GM21447 (cell line): ENCODE results near the gene PDGFRB.

Source experiments
- ATAC-seq: cut with Tn5 transposase; IDR thresholded peaks from one replicate; pipeline ENCODE4 v1.9.1; 2021; ENCODE audit not compliant: unreplicated experiment

The PDGFRB gene

GRCh38 chr5:150118561-150119229 lies 37.0 kb downstream of the PDGFRB start:
- no peak for ATAC-seq

- no peak for ATAC-seq
These were observed 37.6 kb downstream of the PDGFRB start for GRCh38 chr5:150117945-150118560.

GRCh38 chr5:150116667-150117400 lies 38.8 kb downstream of the PDGFRB start:
- ATAC-seq, result no peak

- no peak for ATAC-seq
These were observed 40.8 kb downstream of the PDGFRB start for GRCh38 chr5:150114773-150115408.

GRCh38 chr5:150114102-150114641 lies 41.5 kb downstream of the PDGFRB start:
- no peak for ATAC-seq

GRCh38 chr5:150113047-150113744 lies 42.4 kb downstream of the PDGFRB start:
- no peak for ATAC-seq

- ATAC-seq, result no peak
These were observed 43.2 kb downstream of the PDGFRB start for GRCh38 chr5:150112201-150113046.

- no peak for ATAC-seq
These were observed 44.5 kb downstream of the PDGFRB start for GRCh38 chr5:150111122-150111521.

- ATAC-seq, result no peak
These were observed 45.7 kb downstream of the PDGFRB start for GRCh38 chr5:150109921-150110320.

GRCh38 chr5:150108711-150109514 lies 46.7 kb downstream of the PDGFRB start:
- no peak for ATAC-seq

- ATAC-seq, result no peak
These were observed 47.7 kb downstream of the PDGFRB start for GRCh38 chr5:150107909-150108447.

- ATAC-seq, result no peak
These were observed 48.8 kb downstream of the PDGFRB start for GRCh38 chr5:150106674-150107426.

GRCh38 chr5:150105928-150106615 lies 49.6 kb downstream of the PDGFRB start:
- ATAC-seq, result no peak

- ATAC-seq, result no peak
These were observed 51.1 kb downstream of the PDGFRB start for GRCh38 chr5:150104550-150104870.

- ATAC-seq, result no peak
These were observed 51.7 kb downstream of the PDGFRB start for GRCh38 chr5:150103678-150104549.

GRCh38 chr5:150101023-150101422 lies 54.6 kb downstream of the PDGFRB start:
- ATAC-seq, result no peak

- ATAC-seq, result no peak
These were observed 58.5 kb downstream of the PDGFRB start for GRCh38 chr5:150097152-150097551.
